GM12878 (cell line): ENCODE data around the gene CDKN1C. TPM values are rescaled to one million over a fixed set of nuclear protein-coding genes. Genes with fewer than 3 reads are reported as not detected.
A peak's percentile ranks its signal among the peaks of the same experiment; 100 is the strongest.

ENCODE experiments used
- ATAC-seq: fragments of 200-7000 bp; cut with Tn5 transposase; 3 replicates; pipeline ENCODE4 v1.9.1; 2020; ENCODE audit warnings: mild to moderate bottlenecking, moderate library complexity
- BruUV-seq: library from RNA; stranded (reverse); fragments of 400-500 nt; replicated peaks from 2 replicates; lab custom pipeline; 2021; lab: Mats Ljungman, UMichigan
- CTCF ChIA-PET: fragments of 300-600 bp; sonication (Branson Sonifier 250); formaldehyde crosslinking; extraction: SDS; loops from one replicate; lab custom pipeline; 2021; ENCODE audit warnings: inconsistent platforms; lab: Yijun Ruan, JAX
- POLR2A ChIA-PET: fragments of 350-600 bp; formaldehyde crosslinking; extraction: SDS; loops from one replicate; lab custom pipeline; 2021; ENCODE audit warnings: inconsistent platforms; lab: Charles Lee
- RAD21 ChIA-PET: fragments of 300-600 bp; sonication (Branson Sonifier 250); formaldehyde crosslinking; loops from one replicate; lab custom pipeline; 2023; ENCODE audit warnings: antibody characterized with exemption; ENCODE audit not compliant: unreplicated experiment; lab: Charles Lee
- SMC1A ChIA-PET: fragments of 300-600 bp; sonication (Branson Sonifier 250); formaldehyde crosslinking; loops from one replicate; lab custom pipeline; 2023; ENCODE audit not compliant: unreplicated experiment, uncharacterized antibody; lab: Charles Lee
- DNase-seq: peaks from one replicate; pipeline ENCODE4 v3.0.0-alpha.2; 2011; ENCODE audit warnings: low read depth, low spot score
- FAIRE-seq: peaks from 3 replicates; lab custom pipeline; 2011; peaks lifted over from hg19 to GRCh38; lab: Jason Lieb, UNC
- H2AFZ ChIP-seq: 2 replicates; pipeline ENCODE4 v1.6.0; 2011; ENCODE audit warnings: low read depth, low read length, control low read depth; ENCODE audit not compliant: control insufficient read depth
- H3K27ac ChIP-seq: 2 replicates; pipeline ENCODE4 v1.5.1; 2011; ENCODE audit warnings: control low read depth; ENCODE audit not compliant: control insufficient read depth, insufficient read depth
- H3K27me3 ChIP-seq, 2 experiments: replicated peaks in 1 of 2; 2 replicates each; pipeline versions ENCODE4 v1.6.0 to v1.6.1; 2011; ENCODE audit warnings: low read length in 1 of 2; ENCODE audit not compliant: control insufficient read depth in 2 of 2, insufficient read depth in 2 of 2
- H3K36me3 ChIP-seq, 2 experiments: 2 replicates each; pipeline ENCODE4 v1.5.1; 2011; ENCODE audit warnings: low read length in 1 of 2; ENCODE audit not compliant: control insufficient read depth in 2 of 2, insufficient read depth in 2 of 2
- H3K4me1 ChIP-seq: 2 replicates; pipeline ENCODE4 v1.6.1; 2011; ENCODE audit warnings: mild to moderate bottlenecking, low read length, moderate library complexity, mixed read lengths; ENCODE audit not compliant: control insufficient read depth, insufficient read depth
- H3K4me2 ChIP-seq: 2 replicates; pipeline ENCODE4 v1.6.0; 2011; ENCODE audit warnings: control low read depth; ENCODE audit not compliant: control insufficient read depth, insufficient read depth
- H3K4me3 ChIP-seq: fragments of 200-600 bp; sonication (generic); 2 replicates; pipeline ENCODE4 v1.5.1; 2016
- H3K79me2 ChIP-seq: 2 replicates; pipeline ENCODE4 v1.6.0; 2011; ENCODE audit warnings: low read length; ENCODE audit not compliant: control insufficient read depth, insufficient read depth
- H3K9ac ChIP-seq: 2 replicates; pipeline ENCODE4 v1.8.0; 2011; ENCODE audit warnings: low read length, control low read depth, mixed read lengths; ENCODE audit not compliant: control insufficient read depth, insufficient read depth
- H3K9me3 ChIP-seq: replicated peaks from 3 replicates; pipeline ENCODE4 v1.5.1; 2011; ENCODE audit warnings: mild to moderate bottlenecking, low read length; ENCODE audit not compliant: control insufficient read depth, insufficient read depth
- H4K20me1 ChIP-seq: 2 replicates; pipeline ENCODE4 v1.6.0; 2011; ENCODE audit not compliant: control insufficient read depth, insufficient read depth
- CBX5 ChIP-seq: sonication (generic); IDR thresholded peaks from 2 replicates; pipeline ENCODE4 v1.6.1; 2016; ENCODE audit warnings: low read depth, moderate library complexity, mild to moderate bottlenecking, inconsistent platforms
- HDAC6 ChIP-seq: fragments of 200-600 bp; sonication (generic); IDR thresholded peaks from one replicate; pipeline ENCODE4 v1.8.0; 2017; ENCODE audit warnings: antibody characterized with exemption; ENCODE audit not compliant: unreplicated experiment
- IKZF1 ChIP-seq: fragments of 450-650 bp; conservative IDR thresholded peaks from 2 replicates; pipeline ENCODE4 v1.6.1; 2017; ENCODE audit warnings: antibody characterized with exemption, mild to moderate bottlenecking
- KLF5 ChIP-seq: fragments of 450-650 bp; IDR thresholded peaks from 2 replicates; pipeline ENCODE4 v1.6.1; 2014; ENCODE audit warnings: mild to moderate bottlenecking; ENCODE audit not compliant: partially characterized antibody
- NR2F1 ChIP-seq: fragments of 450-650 bp; conservative IDR thresholded peaks from 2 replicates; pipeline ENCODE4 v1.6.1; 2017; ENCODE audit warnings: mild to moderate bottlenecking
- SUZ12 ChIP-seq: fragments of 200-600 bp; sonication (generic); IDR thresholded peaks from one replicate; pipeline ENCODE4 v1.6.1; 2018; ENCODE audit warnings: antibody characterized with exemption, mild to moderate bottlenecking; ENCODE audit not compliant: unreplicated experiment
- TAF1 ChIP-seq: IDR thresholded peaks from 2 replicates; pipeline ENCODE4 v1.6.1; 2011; ENCODE audit warnings: mild to moderate bottlenecking, low read depth, low read length, borderline replicate concordance
- YBX1 ChIP-seq: fragments of 450-650 bp; IDR thresholded peaks from 2 replicates; pipeline ENCODE4 v1.6.1; 2016; ENCODE audit warnings: antibody characterized with exemption
- ZNF274 ChIP-seq: IDR thresholded peaks from one replicate; pipeline ENCODE4 v1.8.0; 2011; ENCODE audit not compliant: insufficient read length, insufficient read depth
- WGBS: methylation state at CpG from one replicate; pipeline ENCODE4 v1.1.6; 2016; ENCODE audit warnings: low lambda C conversion rate; ENCODE audit not compliant: insufficient replicate concordance, insufficient coverage; ENCODE audit errors: missing lambda C conversion rate; 5-methylcytosine and 5-hydroxymethylcytosine counted together
- in situ Hi-C: fragments of 300-500 bp; cut with MboI; formaldehyde crosslinking; loops from 9 replicates; pipeline ENCODE4 v1.14.3; 2018; ENCODE audit warnings: mixed read lengths
- intact Hi-C: fragments of 100-400 bp; cut with micrococcal nuclease; formaldehyde crosslinking; loops from one replicate; pipeline ENCODE4 v1.14.2; 2022; ENCODE audit not compliant: unreplicated experiment
- polyA plus RNA-seq, 11 experiments: library from polyadenylated mRNA; depleted of rRNA in 4 of 11; unstranded in 6 of 11; stranded (reverse) in 5 of 11; fragments of >200 nt; fragmentation: Nextera tagmentation in 4 of 11; fragmentation: Illumina TruSeq in 1 of 11; extraction: Ambion mirVana in 4 of 11; extraction: Trizol in 1 of 11; gene quantifications; 1 replicate in 1 of 11; 2 replicates in 10 of 11; pipeline versions ENCODE4 v1.2.1 to v1.2.3, GENCODE V29; 2011 to 2016; ENCODE audit warnings: inconsistent platforms in 2 of 11, missing spikeins in 2 of 11, low read depth in 1 of 11
- total RNA-seq, 4 experiments: library from RNA; depleted of rRNA in 3 of 4; stranded (reverse); fragments of >200 nt in 3 of 4; fragmentation: Illumina TruSeq in 1 of 4; extraction: Trizol in 1 of 4; gene quantifications; 2 replicates each; pipeline versions ENCODE4 v1.2.1 to v1.2.3, GENCODE V29; 2013 to 2021
- TF ChIP-seq, protein P1 (sequence below): IDR thresholded peaks from 2 replicates; pipeline ENCODE4 v1.6.1; 2011; ENCODE audit warnings: low read depth, mild to moderate bottlenecking, low read length, moderate library complexity, borderline replicate concordance; ENCODE audit errors: extremely low read depth
- TF ChIP-seq, protein P2 (sequence below): fragments of 450-650 bp; IDR thresholded peaks from 2 replicates; pipeline ENCODE4 v1.6.1; 2017; ENCODE audit warnings: antibody characterized with exemption, mild to moderate bottlenecking, moderate library complexity
- TF ChIP-seq, protein P3 (sequence below): IDR thresholded peaks from 2 replicates; pipeline ENCODE4 v1.6.1; 2012; ENCODE audit warnings: low read length, inconsistent platforms

CDKN1C gene
- total and polyA plus RNA-seq, 10 of the 15 experiments (the other 5 are each of a cell fraction or from before 2014, with no cell fraction given), result 0.05 to 0.21 (median 0.14) TPM; not detected in 7

DNA sequence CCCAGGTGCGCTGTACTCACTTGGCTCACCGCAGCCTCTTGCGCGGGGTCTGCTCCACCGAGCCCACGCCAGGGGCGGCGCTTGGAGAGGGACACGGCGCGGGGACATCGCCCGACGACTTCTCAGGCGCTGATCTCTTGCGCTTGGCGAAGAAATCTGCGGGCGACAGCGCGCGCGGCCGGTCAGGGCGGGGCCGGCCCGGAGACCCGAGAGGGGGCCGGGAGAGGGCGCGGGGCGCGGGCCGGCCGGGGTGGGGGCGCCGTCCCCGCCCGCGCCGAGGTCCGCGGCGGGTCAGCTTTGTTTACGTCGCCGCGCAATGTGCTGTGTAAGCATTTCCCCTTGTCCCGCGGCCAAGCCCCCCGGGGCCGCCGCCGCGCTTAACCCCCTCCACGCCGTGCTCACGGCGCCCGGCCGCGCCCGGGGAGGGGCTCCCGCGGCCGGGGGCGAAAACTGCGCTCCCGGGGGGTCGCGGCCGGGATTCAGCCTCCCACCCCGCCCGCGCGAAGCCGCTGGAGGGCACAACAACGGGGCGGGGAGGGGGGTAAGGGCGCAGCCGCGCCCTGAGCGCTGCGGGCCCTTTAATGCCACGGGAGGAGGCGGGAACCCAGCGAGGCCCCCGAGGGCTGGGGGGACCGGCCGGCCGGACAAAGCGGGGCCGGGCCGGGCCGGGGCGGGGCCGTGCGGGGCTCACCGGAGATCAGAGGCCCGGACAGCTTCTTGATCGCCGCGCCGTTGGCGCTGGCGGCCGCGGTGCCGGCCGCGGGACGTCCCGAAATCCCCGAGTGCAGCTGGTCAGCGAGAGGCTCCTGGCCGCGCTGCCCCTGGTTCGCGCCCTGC, 1.4 kb downstream of the CDKN1C start:
- DNase-seq, result no peak
- Histone ChIP-seq H3K79me2 (no peaks in the 10 kb centered on the region), H4K20me1 (no peaks in the 10 kb centered on the region), H3K27me3 (peaks cover 9 to 10% of the 10 kb centered on the region in 2 experiments; a peak in 3 of 4 replicates), H3K4me3 (no peak overlapping the region), H3K36me3 (no peaks in the 10 kb centered on the region), H3K4me1 (peaks cover 5% of the 10 kb centered on the region), H3K27ac (no peak overlapping the region), H2AFZ (no peak overlapping the region), H3K9ac (no peak overlapping the region), H3K9me3 (no peaks in the 10 kb centered on the region; the same call in 2 of the 3 replicates), H3K4me2 (no peak overlapping the region)
- ATAC-seq, result no peak
- RAD21 ChIA-PET, result no interaction called here
- no peak for FAIRE-seq
- CTCF ChIA-PET, result interaction anchor here (2.2 kb wide), 1 partner anchor 351 kb away, joined by 12 read pairs; no protein-coding TSS in a partner anchor
- intact Hi-C loops, result no loop called here
- POLR2A ChIA-PET, result no interaction called here
- SMC1A ChIA-PET, result interaction anchor here (1.1 kb wide), 1 partner anchor 351 kb away, joined by 3 read pairs; no protein-coding TSS in a partner anchor
- TF ChIP-seq TAF1 (no peak), ZNF274 (no peak), SUZ12 (peak; percentile 95), KLF5 (no peak)
- 8% methylated on average over 72 of the region's 119 CpGs for WGBS
- in situ Hi-C loops, result no loop called here
- BruUV-seq, result no TSS peak

DNA sequence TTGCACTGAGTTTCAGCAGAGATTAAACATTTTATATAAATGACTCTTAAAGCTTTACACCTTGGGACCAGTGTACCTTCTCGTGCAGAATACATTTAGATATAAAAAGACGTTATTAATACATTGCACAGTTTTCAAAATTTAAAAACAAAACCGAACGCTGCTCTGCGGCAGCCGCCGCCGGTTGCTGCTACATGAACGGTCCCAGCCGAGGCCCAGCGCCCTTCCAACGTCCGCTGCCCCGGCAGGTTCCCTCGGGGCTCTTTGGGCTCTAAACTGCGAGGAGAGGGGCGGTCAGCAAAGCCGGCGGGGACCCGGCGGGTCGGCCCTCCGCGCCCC, 2.0 kb downstream of the CDKN1C start:
- Histone ChIP-seq H3K79me2 (no peaks in the 10 kb centered on the region), H3K4me1 (peaks cover 5% of the 10 kb centered on the region), H3K27ac (no peak overlapping the region), H4K20me1 (no peaks in the 10 kb centered on the region), H3K4me2 (no peak overlapping the region), H2AFZ (no peak overlapping the region), H3K9me3 (no peaks in the 10 kb centered on the region; the same call in 2 of the 3 replicates), H3K9ac (no peak overlapping the region), H3K36me3 (no peaks in the 10 kb centered on the region), H3K27me3 (peaks cover 9 to 10% of the 10 kb centered on the region in 2 experiments; a peak in 3 of 4 replicates), H3K4me3 (no peak overlapping the region)
- DNase-seq (no peak), FAIRE-seq (no peak), ATAC-seq (no peak)
- intact Hi-C loops (no loop called here), in situ Hi-C loops (no loop called here)
- ChIA-PET CTCF (interaction anchor here (2.2 kb wide), 1 partner anchor 351 kb away, joined by 12 read pairs; no protein-coding TSS in a partner anchor), SMC1A (interaction anchor here (1.1 kb wide), 1 partner anchor 350 kb away, joined by 3 read pairs; no protein-coding TSS in a partner anchor), POLR2A (no interaction called here), RAD21 (no interaction called here)
- no TSS peak for BruUV-seq
- 3% methylated on average over 24 of the region's 24 CpGs for WGBS
- TF ChIP-seq, protein P1, sequence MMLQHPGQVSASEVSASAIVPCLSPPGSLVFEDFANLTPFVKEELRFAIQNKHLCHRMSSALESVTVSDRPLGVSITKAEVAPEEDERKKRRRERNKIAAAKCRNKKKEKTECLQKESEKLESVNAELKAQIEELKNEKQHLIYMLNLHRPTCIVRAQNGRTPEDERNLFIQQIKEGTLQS, result no peak
- TF ChIP-seq NR2F1, result no peak
- TF ChIP-seq HDAC6, result no peak
- TF ChIP-seq YBX1, result no peak
- no peak for TF ChIP-seq IKZF1
- TF ChIP-seq, protein P2, sequence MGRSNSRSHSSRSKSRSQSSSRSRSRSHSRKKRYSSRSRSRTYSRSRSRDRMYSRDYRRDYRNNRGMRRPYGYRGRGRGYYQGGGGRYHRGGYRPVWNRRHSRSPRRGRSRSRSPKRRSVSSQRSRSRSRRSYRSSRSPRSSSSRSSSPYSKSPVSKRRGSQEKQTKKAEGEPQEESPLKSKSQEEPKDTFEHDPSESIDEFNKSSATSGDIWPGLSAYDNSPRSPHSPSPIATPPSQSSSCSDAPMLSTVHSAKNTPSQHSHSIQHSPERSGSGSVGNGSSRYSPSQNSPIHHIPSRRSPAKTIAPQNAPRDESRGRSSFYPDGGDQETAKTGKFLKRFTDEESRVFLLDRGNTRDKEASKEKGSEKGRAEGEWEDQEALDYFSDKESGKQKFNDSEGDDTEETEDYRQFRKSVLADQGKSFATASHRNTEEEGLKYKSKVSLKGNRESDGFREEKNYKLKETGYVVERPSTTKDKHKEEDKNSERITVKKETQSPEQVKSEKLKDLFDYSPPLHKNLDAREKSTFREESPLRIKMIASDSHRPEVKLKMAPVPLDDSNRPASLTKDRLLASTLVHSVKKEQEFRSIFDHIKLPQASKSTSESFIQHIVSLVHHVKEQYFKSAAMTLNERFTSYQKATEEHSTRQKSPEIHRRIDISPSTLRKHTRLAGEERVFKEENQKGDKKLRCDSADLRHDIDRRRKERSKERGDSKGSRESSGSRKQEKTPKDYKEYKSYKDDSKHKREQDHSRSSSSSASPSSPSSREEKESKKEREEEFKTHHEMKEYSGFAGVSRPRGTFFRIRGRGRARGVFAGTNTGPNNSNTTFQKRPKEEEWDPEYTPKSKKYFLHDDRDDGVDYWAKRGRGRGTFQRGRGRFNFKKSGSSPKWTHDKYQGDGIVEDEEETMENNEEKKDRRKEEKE, result no peak
- TF ChIP-seq CBX5, result no peak
- TF ChIP-seq, protein P3, sequence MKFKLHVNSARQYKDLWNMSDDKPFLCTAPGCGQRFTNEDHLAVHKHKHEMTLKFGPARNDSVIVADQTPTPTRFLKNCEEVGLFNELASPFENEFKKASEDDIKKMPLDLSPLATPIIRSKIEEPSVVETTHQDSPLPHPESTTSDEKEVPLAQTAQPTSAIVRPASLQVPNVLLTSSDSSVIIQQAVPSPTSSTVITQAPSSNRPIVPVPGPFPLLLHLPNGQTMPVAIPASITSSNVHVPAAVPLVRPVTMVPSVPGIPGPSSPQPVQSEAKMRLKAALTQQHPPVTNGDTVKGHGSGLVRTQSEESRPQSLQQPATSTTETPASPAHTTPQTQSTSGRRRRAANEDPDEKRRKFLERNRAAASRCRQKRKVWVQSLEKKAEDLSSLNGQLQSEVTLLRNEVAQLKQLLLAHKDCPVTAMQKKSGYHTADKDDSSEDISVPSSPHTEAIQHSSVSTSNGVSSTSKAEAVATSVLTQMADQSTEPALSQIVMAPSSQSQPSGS, result no peak
